HEK293 (cell line): ENCODE measurements around the gene SMIM22.

Experiments
- CTCF ChIP-seq: fragments of 450-650 bp; formaldehyde crosslinking; IDR thresholded peaks from 2 replicates; pipeline ENCODE4 v1.5.1; 2016; ENCODE audit warnings: missing biosample characterization, missing genetic modification characterization
- REST ChIP-seq: fragments of 450-650 bp; formaldehyde crosslinking; IDR thresholded peaks from 2 replicates; pipeline ENCODE4 v1.5.1; 2016; ENCODE audit warnings: missing biosample characterization, missing genetic modification characterization
- TRIM28 ChIP-seq: IDR thresholded peaks from 2 replicates; pipeline ENCODE4 v1.6.1; 2011; ENCODE audit warnings: low read length, control low read depth, borderline replicate concordance
- ZNF121 ChIP-seq: fragments of 450-650 bp; formaldehyde crosslinking; IDR thresholded peaks from 2 replicates; pipeline ENCODE4 v1.5.1; 2016; ENCODE audit warnings: missing biosample characterization, missing genetic modification characterization
- ZNF677 ChIP-seq: fragments of 450-650 bp; IDR thresholded peaks from 2 replicates; pipeline ENCODE4 v1.5.0; 2018; ENCODE audit warnings: missing biosample characterization, mild to moderate bottlenecking, missing genetic modification characterization, moderate library complexity
- ZNF785 ChIP-seq: fragments of 450-650 bp; formaldehyde crosslinking; IDR thresholded peaks from 2 replicates; pipeline ENCODE4 v1.5.1; 2016; ENCODE audit warnings: missing biosample characterization, missing genetic modification characterization

- TF ChIP-seq CTCF (tag by site-specific recombination), result no peak
- TF ChIP-seq REST, result no peak
- no peak for TF ChIP-seq ZNF785 (tag by site-specific recombination)
- TF ChIP-seq ZNF121 (tag by site-specific recombination), result no peak
- no peak for TF ChIP-seq TRIM28
- no peak for TF ChIP-seq ZNF677 (tag by site-specific recombination)
These were observed 27.2 kb upstream of the SMIM22 start for GRCh38 chr16:4767872-4768548.
